ENCODE data around the gene CSRNP3.

CSRNP3 gene

DNA sequence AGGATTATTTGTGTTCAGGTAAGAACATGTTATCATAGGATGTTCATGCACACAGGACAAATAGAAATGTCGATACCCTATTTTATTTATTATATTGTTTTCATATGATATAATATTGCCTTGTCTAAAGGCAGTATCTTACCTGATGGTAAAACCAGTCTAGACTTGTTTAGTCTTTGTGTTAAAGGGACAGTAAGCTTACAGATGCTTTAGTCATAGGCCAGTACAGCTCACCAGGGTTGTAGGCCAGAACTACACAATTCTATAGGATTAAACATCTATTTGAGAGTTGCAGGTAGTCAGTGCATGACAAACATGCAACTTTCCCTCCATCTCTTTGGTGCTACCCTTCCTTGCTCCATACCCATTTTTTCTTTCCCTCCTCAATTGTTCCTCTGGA is 166.0 kb downstream of the CSRNP3 start:
- Histone ChIP-seq H3K27me3 (replicated peaks; ENCODE audit: control insufficient read depth, insufficient read depth, low read length, poor library complexity, severe bottlenecking) (no peaks in the 10 kb centered on the region), H3K9me3 (ENCODE audit: control insufficient read depth, low read length) (no peaks in the 10 kb centered on the region), H3K4me3 (ENCODE audit: insufficient read depth, low read depth, low read length, poor library complexity, severe bottlenecking) (no peak overlapping the region), H3K36me3 (ENCODE audit: control insufficient read depth, insufficient read depth, low read length) (no peaks in the 10 kb centered on the region), H3K27ac (ENCODE audit: insufficient read depth, low read length, poor library complexity, severe bottlenecking) (no peak overlapping the region), H3K4me1 (ENCODE audit: control insufficient read depth, insufficient read depth, low read length, poor library complexity, severe bottlenecking) (no peaks in the 10 kb centered on the region)
- DNase-seq = no peak

DNA sequence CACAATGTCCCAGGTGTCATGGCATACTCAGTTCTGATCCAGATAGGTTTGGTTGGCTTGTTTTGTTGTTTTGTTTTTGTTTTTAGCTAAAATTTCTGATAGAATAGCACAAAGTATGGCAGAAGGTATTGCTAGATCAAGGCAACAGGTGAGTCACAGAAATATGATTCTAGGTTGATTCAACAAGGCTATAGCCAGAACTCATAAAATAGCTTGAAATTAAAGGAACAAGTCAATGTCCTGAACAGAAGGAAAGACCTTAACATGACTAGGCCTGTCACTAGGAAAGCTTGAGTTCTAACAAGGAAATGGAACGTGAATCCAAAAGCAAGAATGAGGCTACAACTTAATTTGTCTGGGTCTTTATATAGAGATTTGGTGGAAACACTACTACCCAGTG is 167.5 kb downstream of the CSRNP3 start:
- H3K27me3 ChIP-seq (replicated peaks; ENCODE audit: control insufficient read depth, insufficient read depth, low read length, poor library complexity, severe bottlenecking) = no peaks in the 10 kb centered on the region
- no peaks in the 10 kb centered on the region for H3K9me3 ChIP-seq (ENCODE audit: control insufficient read depth, low read length)
- H3K27ac ChIP-seq (ENCODE audit: insufficient read depth, low read length, poor library complexity, severe bottlenecking) = no peak overlapping the region
- DNase-seq = no peak
- H3K4me1 ChIP-seq (ENCODE audit: control insufficient read depth, insufficient read depth, low read length, poor library complexity, severe bottlenecking) = no peaks in the 10 kb centered on the region
- no peak overlapping the region for H3K4me3 ChIP-seq (ENCODE audit: insufficient read depth, low read depth, low read length, poor library complexity, severe bottlenecking)
- no peaks in the 10 kb centered on the region for H3K36me3 ChIP-seq (ENCODE audit: control insufficient read depth, insufficient read depth, low read length)

DNA sequence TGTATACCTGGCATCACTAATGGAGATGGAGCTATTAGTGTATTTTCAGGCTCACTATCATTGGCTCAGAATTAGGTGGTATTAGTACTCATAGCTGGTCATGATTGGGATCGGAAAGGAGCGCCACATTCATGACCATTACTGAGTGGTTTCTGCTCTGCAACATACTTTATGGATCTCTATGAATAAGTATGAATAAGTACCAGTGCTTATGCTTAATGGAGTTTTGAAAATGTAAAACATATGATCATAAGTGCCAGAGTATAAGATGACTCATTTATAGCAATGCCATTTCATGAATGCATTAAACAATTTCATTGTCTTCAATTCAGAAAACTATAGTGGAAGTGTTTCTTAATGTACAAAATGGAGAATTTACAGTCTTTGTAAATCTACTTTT is 167.9 kb downstream of the CSRNP3 start:
- DNase-seq = no peak
- Histone ChIP-seq H3K4me3 (ENCODE audit: insufficient read depth, low read depth, low read length, poor library complexity, severe bottlenecking) (no peak overlapping the region), H3K27me3 (replicated peaks; ENCODE audit: control insufficient read depth, insufficient read depth, low read length, poor library complexity, severe bottlenecking) (no peaks in the 10 kb centered on the region), H3K9me3 (ENCODE audit: control insufficient read depth, low read length) (no peaks in the 10 kb centered on the region), H3K36me3 (ENCODE audit: control insufficient read depth, insufficient read depth, low read length) (no peaks in the 10 kb centered on the region), H3K4me1 (ENCODE audit: control insufficient read depth, insufficient read depth, low read length, poor library complexity, severe bottlenecking) (no peaks in the 10 kb centered on the region), H3K27ac (ENCODE audit: insufficient read depth, low read length, poor library complexity, severe bottlenecking) (no peak overlapping the region)

DNA sequence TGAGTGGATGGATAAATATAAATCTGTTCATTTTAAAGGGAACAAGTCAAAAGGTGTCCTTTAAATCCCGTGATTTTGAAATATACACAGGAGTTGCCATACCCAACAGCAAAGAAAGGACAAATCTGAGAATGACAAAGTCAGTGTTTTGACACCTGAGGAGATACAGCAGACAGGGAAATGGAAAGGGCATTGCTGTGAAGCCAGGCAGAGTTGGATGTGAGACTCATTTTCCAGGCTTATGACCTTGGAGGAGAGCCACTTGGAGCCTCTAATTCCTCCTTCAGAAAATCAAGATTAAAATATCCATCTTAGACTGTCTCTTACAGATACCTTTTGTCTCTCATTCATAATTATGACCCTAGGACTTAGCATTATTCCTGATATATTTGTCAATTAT is 170.0 kb downstream of the CSRNP3 start:
- no peaks in the 10 kb centered on the region for H3K36me3 ChIP-seq (ENCODE audit: control insufficient read depth, insufficient read depth, low read length)
- H3K27ac ChIP-seq (ENCODE audit: insufficient read depth, low read length, poor library complexity, severe bottlenecking) = no peak overlapping the region
- H3K27me3 ChIP-seq (replicated peaks; ENCODE audit: control insufficient read depth, insufficient read depth, low read length, poor library complexity, severe bottlenecking) = no peaks in the 10 kb centered on the region
- no peaks in the 10 kb centered on the region for H3K9me3 ChIP-seq (ENCODE audit: control insufficient read depth, low read length)
- H3K4me1 ChIP-seq (ENCODE audit: control insufficient read depth, insufficient read depth, low read length, poor library complexity, severe bottlenecking) = no peaks in the 10 kb centered on the region
- DNase-seq = no peak
- H3K4me3 ChIP-seq (ENCODE audit: insufficient read depth, low read depth, low read length, poor library complexity, severe bottlenecking) = no peak overlapping the region

DNA sequence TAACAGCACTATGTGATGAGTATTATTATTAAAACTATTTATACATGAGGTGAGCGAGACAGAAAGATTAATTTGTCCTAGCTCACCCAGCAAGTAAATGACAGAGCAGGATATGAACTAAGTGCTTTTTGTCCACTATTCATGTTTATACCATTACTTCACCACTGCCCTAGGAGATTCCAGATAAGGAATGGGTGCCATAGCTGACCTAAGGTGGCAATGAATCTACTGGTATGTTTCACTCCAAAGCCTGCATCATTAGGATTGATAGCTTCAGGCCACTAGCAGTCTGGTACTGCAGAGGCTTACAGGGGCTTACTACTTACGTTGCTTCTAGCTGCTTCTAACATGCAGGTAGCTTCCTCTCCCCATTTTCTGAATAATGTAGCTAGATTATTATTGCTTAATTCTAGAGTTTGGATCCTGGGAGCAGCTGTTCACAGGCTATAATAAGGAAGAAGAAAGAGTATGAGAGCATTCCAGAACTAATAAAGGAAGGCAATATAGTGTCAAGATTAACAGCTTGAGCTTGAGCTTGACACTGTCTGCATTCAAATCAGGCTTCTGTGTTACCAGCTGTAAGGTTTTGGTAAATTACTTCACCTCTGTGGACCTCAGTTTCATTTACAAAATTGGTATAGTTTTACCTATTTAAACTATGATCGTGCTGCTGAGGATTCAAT is 170.9 kb downstream of the CSRNP3 start:
- Histone ChIP-seq H3K9me3 (ENCODE audit: control insufficient read depth, low read length) (no peaks in the 10 kb centered on the region), H3K36me3 (ENCODE audit: control insufficient read depth, insufficient read depth, low read length) (no peaks in the 10 kb centered on the region), H3K27me3 (replicated peaks; ENCODE audit: control insufficient read depth, insufficient read depth, low read length, poor library complexity, severe bottlenecking) (no peaks in the 10 kb centered on the region), H3K27ac (ENCODE audit: insufficient read depth, low read length, poor library complexity, severe bottlenecking) (no peak overlapping the region), H3K4me1 (ENCODE audit: control insufficient read depth, insufficient read depth, low read length, poor library complexity, severe bottlenecking) (no peaks in the 10 kb centered on the region), H3K4me3 (ENCODE audit: insufficient read depth, low read depth, low read length, poor library complexity, severe bottlenecking) (no peak overlapping the region)
- DNase-seq = no peak

DNA sequence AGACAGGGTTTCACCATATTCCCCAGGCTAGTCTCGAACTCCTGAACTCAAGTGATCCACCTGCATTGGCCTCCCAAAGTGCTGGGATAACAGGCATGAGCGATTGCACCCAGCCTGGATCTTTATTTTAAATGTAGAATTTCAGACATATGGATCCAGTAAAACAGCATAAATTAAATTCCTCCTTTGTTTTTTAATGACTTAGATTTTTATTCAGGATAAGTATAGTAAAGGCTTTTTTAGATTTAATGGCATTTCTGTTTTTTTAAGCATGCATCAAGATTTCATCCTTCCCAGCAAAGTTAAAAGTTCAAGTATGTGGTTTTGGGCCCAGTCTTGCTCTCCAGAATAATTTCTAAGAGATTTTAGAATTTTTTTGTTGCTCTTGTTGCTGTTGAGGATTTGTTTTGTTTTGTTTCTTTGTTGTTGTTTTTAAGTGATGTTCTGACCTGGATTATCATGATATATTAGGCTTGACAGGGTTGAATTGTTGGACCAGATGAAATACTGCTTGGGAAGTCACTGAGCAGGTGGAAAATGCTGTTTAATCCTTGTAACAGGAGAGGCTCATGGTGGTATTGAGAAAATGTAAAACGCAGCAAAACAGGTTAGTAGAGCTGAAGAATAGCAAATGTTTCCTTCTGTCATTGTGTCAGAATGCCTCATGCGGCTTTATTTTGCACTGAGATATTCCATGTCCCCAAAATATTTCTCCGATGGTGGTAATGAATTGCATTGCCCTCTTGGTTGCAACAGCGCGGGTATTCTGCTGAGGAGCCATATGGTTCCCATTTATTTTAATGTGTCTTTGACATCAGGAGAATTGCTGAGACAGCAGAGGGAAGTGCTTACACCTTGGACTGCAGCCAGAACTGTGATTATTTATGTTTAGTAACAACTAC is 176.7 kb downstream of the CSRNP3 start:
- Histone ChIP-seq H3K4me1 (ENCODE audit: control insufficient read depth, insufficient read depth, low read length, poor library complexity, severe bottlenecking) (no peaks in the 10 kb centered on the region), H3K9me3 (ENCODE audit: control insufficient read depth, low read length) (no peaks in the 10 kb centered on the region), H3K27me3 (replicated peaks; ENCODE audit: control insufficient read depth, insufficient read depth, low read length, poor library complexity, severe bottlenecking) (no peaks in the 10 kb centered on the region), H3K36me3 (ENCODE audit: control insufficient read depth, insufficient read depth, low read length) (no peaks in the 10 kb centered on the region), H3K27ac (ENCODE audit: insufficient read depth, low read length, poor library complexity, severe bottlenecking) (no peak overlapping the region), H3K4me3 (ENCODE audit: insufficient read depth, low read depth, low read length, poor library complexity, severe bottlenecking) (no peak overlapping the region)
- no peak for DNase-seq

DNA sequence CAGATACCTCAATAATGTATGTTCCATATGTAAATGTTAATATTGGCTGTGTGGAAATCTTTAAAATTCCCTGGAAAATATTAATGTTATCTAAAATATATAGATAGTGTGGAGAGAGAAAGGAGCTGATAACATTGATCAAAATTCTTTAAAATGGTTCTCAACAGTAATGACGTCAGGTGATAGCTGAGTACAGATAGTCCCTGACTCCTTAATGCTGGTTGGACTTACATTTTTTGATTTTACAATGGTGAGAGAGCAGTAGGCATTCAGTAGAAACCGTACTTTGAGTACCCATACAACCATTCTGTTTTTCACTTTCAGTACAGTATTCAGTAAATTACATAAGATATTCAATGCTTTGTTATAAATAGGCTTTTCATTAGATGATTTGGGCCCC is 177.9 kb downstream of the CSRNP3 start:
- no peak overlapping the region for H3K27ac ChIP-seq (ENCODE audit: insufficient read depth, low read length, poor library complexity, severe bottlenecking)
- H3K4me1 ChIP-seq (ENCODE audit: control insufficient read depth, insufficient read depth, low read length, poor library complexity, severe bottlenecking) = no peaks in the 10 kb centered on the region
- no peaks in the 10 kb centered on the region for H3K27me3 ChIP-seq (replicated peaks; ENCODE audit: control insufficient read depth, insufficient read depth, low read length, poor library complexity, severe bottlenecking)
- no peak overlapping the region for H3K4me3 ChIP-seq (ENCODE audit: insufficient read depth, low read depth, low read length, poor library complexity, severe bottlenecking)
- no peaks in the 10 kb centered on the region for H3K36me3 ChIP-seq (ENCODE audit: control insufficient read depth, insufficient read depth, low read length)
- no peaks in the 10 kb centered on the region for H3K9me3 ChIP-seq (ENCODE audit: control insufficient read depth, low read length)
- no peak for DNase-seq

DNA sequence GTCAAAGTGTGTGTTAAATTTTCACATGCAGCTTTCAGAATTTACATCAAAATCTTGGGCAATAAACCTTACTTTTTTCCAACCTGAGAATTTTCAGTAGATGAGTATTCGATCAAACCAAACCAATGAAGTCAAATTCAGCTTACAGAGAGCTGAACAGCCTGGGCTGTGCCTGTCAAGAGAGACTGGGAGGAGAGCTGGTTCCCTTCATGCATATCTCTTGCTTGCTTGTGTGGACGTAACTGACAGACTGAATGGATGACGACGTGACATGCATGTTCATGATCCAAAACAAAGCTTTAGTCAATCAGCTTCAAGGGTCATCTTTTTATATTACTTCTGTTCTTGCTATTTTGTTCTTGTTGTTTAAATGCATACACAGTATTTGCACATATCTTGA is 179.3 kb downstream of the CSRNP3 start:
- H3K27me3 ChIP-seq (replicated peaks; ENCODE audit: control insufficient read depth, insufficient read depth, low read length, poor library complexity, severe bottlenecking) = no peaks in the 10 kb centered on the region
- no peaks in the 10 kb centered on the region for H3K4me1 ChIP-seq (ENCODE audit: control insufficient read depth, insufficient read depth, low read length, poor library complexity, severe bottlenecking)
- no peak overlapping the region for H3K27ac ChIP-seq (ENCODE audit: insufficient read depth, low read length, poor library complexity, severe bottlenecking)
- no peaks in the 10 kb centered on the region for H3K9me3 ChIP-seq (ENCODE audit: control insufficient read depth, low read length)
- no peak overlapping the region for H3K4me3 ChIP-seq (ENCODE audit: insufficient read depth, low read depth, low read length, poor library complexity, severe bottlenecking)
- DNase-seq = no peak
- H3K36me3 ChIP-seq (ENCODE audit: control insufficient read depth, insufficient read depth, low read length) = no peaks in the 10 kb centered on the region

DNA sequence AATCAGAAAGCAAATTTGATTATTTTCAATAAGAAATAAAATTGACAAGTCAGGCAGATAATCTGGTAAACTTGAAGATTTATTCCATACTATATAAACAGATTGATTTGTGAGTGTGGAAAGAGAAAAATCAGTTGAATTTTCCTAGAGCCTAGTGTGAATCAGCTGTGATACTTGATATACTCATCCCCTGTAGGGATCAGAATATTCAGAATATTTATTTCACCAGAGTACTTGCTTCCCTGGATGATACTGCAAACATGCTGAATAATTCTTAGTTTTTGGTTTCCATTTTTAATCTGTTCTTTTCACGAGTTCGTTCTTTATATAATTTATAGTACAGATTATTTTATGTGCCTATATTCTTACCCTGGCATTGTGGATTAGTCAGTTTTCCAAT is 181.7 kb downstream of the CSRNP3 start:
- no peak for DNase-seq
- Histone ChIP-seq H3K27ac (ENCODE audit: insufficient read depth, low read length, poor library complexity, severe bottlenecking) (no peak overlapping the region), H3K36me3 (ENCODE audit: control insufficient read depth, insufficient read depth, low read length) (no peaks in the 10 kb centered on the region), H3K4me1 (ENCODE audit: control insufficient read depth, insufficient read depth, low read length, poor library complexity, severe bottlenecking) (no peaks in the 10 kb centered on the region), H3K4me3 (ENCODE audit: insufficient read depth, low read depth, low read length, poor library complexity, severe bottlenecking) (no peak overlapping the region), H3K27me3 (replicated peaks; ENCODE audit: control insufficient read depth, insufficient read depth, low read length, poor library complexity, severe bottlenecking) (no peaks in the 10 kb centered on the region), H3K9me3 (ENCODE audit: control insufficient read depth, low read length) (no peaks in the 10 kb centered on the region)

DNA sequence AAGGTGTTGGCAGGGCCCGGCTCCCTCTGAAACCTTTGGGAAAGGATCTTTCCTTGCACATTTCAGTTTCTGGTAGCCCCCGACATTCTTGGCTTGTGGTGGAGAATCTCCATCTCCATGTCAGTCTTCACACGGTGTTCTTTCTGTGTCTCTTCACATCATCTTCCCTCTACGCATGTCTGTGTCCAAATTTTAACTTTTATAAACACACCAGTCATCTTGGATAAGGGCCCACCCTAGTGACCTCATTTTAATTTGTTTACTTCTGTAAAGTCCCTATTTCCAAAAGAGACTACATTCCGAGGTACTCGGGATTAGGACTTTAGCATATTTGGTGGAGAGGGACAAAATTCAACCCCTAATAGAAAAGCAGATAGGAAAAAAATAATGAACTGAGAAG is 186.2 kb downstream of the CSRNP3 start:
- no peaks in the 10 kb centered on the region for H3K9me3 ChIP-seq (ENCODE audit: control insufficient read depth, low read length)
- no peak overlapping the region for H3K4me3 ChIP-seq (ENCODE audit: insufficient read depth, low read depth, low read length, poor library complexity, severe bottlenecking)
- no peaks in the 10 kb centered on the region for H3K4me1 ChIP-seq (ENCODE audit: control insufficient read depth, insufficient read depth, low read length, poor library complexity, severe bottlenecking)
- DNase-seq = no peak
- H3K36me3 ChIP-seq (ENCODE audit: control insufficient read depth, insufficient read depth, low read length) = no peaks in the 10 kb centered on the region
- no peak overlapping the region for H3K27ac ChIP-seq (ENCODE audit: insufficient read depth, low read length, poor library complexity, severe bottlenecking)
- H3K27me3 ChIP-seq (replicated peaks; ENCODE audit: control insufficient read depth, insufficient read depth, low read length, poor library complexity, severe bottlenecking) = no peaks in the 10 kb centered on the region
